SK-N-SH (cell line): ENCODE results near the gene TLR3. TPM values are rescaled to one million over a fixed set of nuclear protein-coding genes. Genes with fewer than 3 reads are reported as not detected.

Experiments
- CTCF ChIA-PET: fragments of 300-600, 350-600 bp; formaldehyde crosslinking; extraction: SDS; loops from one replicate; lab custom pipeline; 2021; lab: Yijun Ruan, JAX
- POLR2A ChIA-PET: fragments of 350-600 bp; sonication (Branson Sonifier 250); formaldehyde crosslinking; extraction: SDS; loops from one replicate; lab custom pipeline; 2020; ENCODE audit warnings: antibody characterized with exemption, inconsistent platforms; lab: Yijun Ruan, JAX
- DNase-seq: peaks from one replicate; pipeline ENCODE4 v3.0.0; 2012
- H2AFZ ChIP-seq: fragments of 200-600 bp; sonication (generic); 2 replicates; pipeline ENCODE4 v1.8.1; 2016; ENCODE audit warnings: antibody characterized with exemption, mild to moderate bottlenecking, low read depth
- H3F3A ChIP-seq: fragments of 200-600 bp; sonication (generic); replicated peaks from 2 replicates; pipeline ENCODE3; 2016; ENCODE audit warnings: antibody characterized with exemption, mild to moderate bottlenecking; ENCODE audit not compliant: insufficient read depth
- H3K27ac ChIP-seq, 2 experiments: fragments of 200-500 bp in 1 of 2; fragments of 200-600 bp in 1 of 2; sonication (Bioruptor generic) in 1 of 2; sonication (generic), shearing (Covaris generic) in 1 of 2; 2 replicates each; pipeline versions ENCODE4 v1.5.1 to v1.6.1; 2014 to 2016; ENCODE audit warnings: low read depth in 2 of 2, inconsistent platforms in 1 of 2, low read length in 1 of 2, mild to moderate bottlenecking in 1 of 2, mixed read lengths in 1 of 2
- H3K27me3 ChIP-seq: fragments of 200-600 bp; sonication (generic), shearing (Covaris generic); 2 replicates; pipeline ENCODE4 v1.6.1; 2016; ENCODE audit warnings: mixed run types; ENCODE audit not compliant: insufficient read depth
- H3K36me3 ChIP-seq, 2 experiments: fragments of 200-500 bp in 1 of 2; fragments of 200-600 bp in 1 of 2; sonication (Bioruptor generic) in 1 of 2; sonication (generic) in 1 of 2; replicated peaks in 1 of 2; 2 replicates each; pipeline versions ENCODE3 to v1.5.1; 2014 to 2016; ENCODE audit warnings: low read length in 1 of 2, mild to moderate bottlenecking in 1 of 2; ENCODE audit not compliant: insufficient read depth in 2 of 2, control insufficient read depth in 1 of 2
- H3K4me1 ChIP-seq, 2 experiments: fragments of 200-500 bp in 1 of 2; fragments of 200-600 bp in 1 of 2; sonication (Bioruptor generic) in 1 of 2; sonication (generic), shearing (Covaris generic) in 1 of 2; 2 replicates each; pipeline versions ENCODE4 v1.5.1 to v1.6.1; 2014 to 2016; ENCODE audit warnings: low read depth in 1 of 2, low read length in 1 of 2, mixed run types in 1 of 2; ENCODE audit not compliant: insufficient read depth in 2 of 2, control insufficient read depth in 1 of 2
- H3K4me2 ChIP-seq: fragments of 200-600 bp; sonication (generic), shearing (Covaris generic); 2 replicates; pipeline ENCODE4 v1.6.1; 2017; ENCODE audit warnings: mixed run types
- H3K4me3 ChIP-seq, 2 experiments: fragments of 200-500 bp in 1 of 2; fragments of 200-600 bp in 1 of 2; sonication (Bioruptor generic) in 1 of 2; sonication (generic), shearing (Covaris generic) in 1 of 2; 2 replicates each; pipeline versions ENCODE4 v1.5.1 to v1.8.1; 2014 to 2016; ENCODE audit warnings: low read depth in 2 of 2, inconsistent platforms in 1 of 2, low read length in 1 of 2, mild to moderate bottlenecking in 1 of 2, mixed read lengths in 1 of 2, moderate library complexity in 1 of 2
- H3K79me2 ChIP-seq: fragments of 200-600 bp; sonication (generic); 2 replicates; pipeline ENCODE4 v1.8.1; 2017; ENCODE audit warnings: mild to moderate bottlenecking; ENCODE audit not compliant: insufficient read depth
- H3K9ac ChIP-seq: fragments of 200-600 bp; sonication (generic); 2 replicates; pipeline ENCODE4 v1.6.1; 2017; ENCODE audit warnings: mixed run types
- H3K9me2 ChIP-seq: fragments of 200-600 bp; sonication (generic); 2 replicates; pipeline ENCODE4 v1.6.1; 2017; ENCODE audit warnings: mixed run types
- H3K9me3 ChIP-seq: fragments of 200-600 bp; sonication (generic); 2 replicates; pipeline ENCODE4 v1.6.1; 2017; ENCODE audit warnings: mixed run types, mild to moderate bottlenecking, moderate library complexity
- H4K20me1 ChIP-seq: fragments of 200-600 bp; sonication (generic); 2 replicates; pipeline ENCODE4 v1.6.1; 2017; ENCODE audit warnings: mild to moderate bottlenecking, mixed run types; ENCODE audit not compliant: insufficient read depth
- CHD2 ChIP-seq: fragments of 150-350 bp; IDR thresholded peaks from 2 replicates; pipeline ENCODE4 v1.6.1; 2018; ENCODE audit warnings: low read length; ENCODE audit not compliant: partially characterized antibody
- ELF1 ChIP-seq: IDR thresholded peaks from 2 replicates; pipeline ENCODE4 v1.4.0; 2012
- EP300 ChIP-seq, 2 experiments: IDR thresholded peaks; 2 replicates each; pipeline versions ENCODE4 v1.4.0 to v1.6.1; 2012; ENCODE audit warnings: borderline replicate concordance in 1 of 2, low read depth in 1 of 2, low read length in 1 of 2
- EZH2phosphoT487 ChIP-seq: fragments of 200-600 bp; sonication (generic); IDR thresholded peaks from 2 replicates; pipeline ENCODE4 v1.6.1; 2017; ENCODE audit warnings: low read depth, mixed run types, mild to moderate bottlenecking, antibody characterized with exemption, moderate library complexity, borderline replicate concordance
- GABPA ChIP-seq: IDR thresholded peaks from 2 replicates; pipeline ENCODE4 v1.4.0; 2012; ENCODE audit warnings: low read depth, mild to moderate bottlenecking
- JUND ChIP-seq: IDR thresholded peaks from 2 replicates; pipeline ENCODE4 v1.4.0; 2012
- MEF2A ChIP-seq: IDR thresholded peaks from 2 replicates; pipeline ENCODE4 v1.4.0; 2012; ENCODE audit warnings: low read depth, borderline replicate concordance
- MXI1 ChIP-seq: IDR thresholded peaks from 2 replicates; pipeline ENCODE4 v1.6.1; 2012; ENCODE audit warnings: mild to moderate bottlenecking, low read depth, low read length, improper control_type of control experiment
- NFIC ChIP-seq: IDR thresholded peaks from 2 replicates; pipeline ENCODE4 v1.4.0; 2012; ENCODE audit warnings: borderline replicate concordance
- NRF1 ChIP-seq: IDR thresholded peaks from 2 replicates; pipeline ENCODE4 v1.6.1; 2012; ENCODE audit warnings: low read depth, mild to moderate bottlenecking, low read length
- PBX3 ChIP-seq: IDR thresholded peaks from 2 replicates; pipeline ENCODE4; 2012
- RCOR1 ChIP-seq: fragments of 150-350 bp; IDR thresholded peaks from 2 replicates; pipeline ENCODE4 v1.6.1; 2017; ENCODE audit warnings: antibody characterized with exemption, low read length
- RXRA ChIP-seq: IDR thresholded peaks from 2 replicates; pipeline ENCODE4 v1.4.0; 2012; ENCODE audit warnings: low read depth, mild to moderate bottlenecking, borderline replicate concordance
- SIN3A ChIP-seq: IDR thresholded peaks from 2 replicates; pipeline ENCODE4 v1.6.1; 2012; ENCODE audit warnings: low read depth, mild to moderate bottlenecking, low read length, moderate library complexity, borderline replicate concordance
- TAF1 ChIP-seq: IDR thresholded peaks from 2 replicates; pipeline ENCODE4 v1.6.1; 2012; ENCODE audit warnings: low read depth, mild to moderate bottlenecking, low read length, moderate library complexity, borderline replicate concordance
- TCF12 ChIP-seq: IDR thresholded peaks from 2 replicates; pipeline ENCODE4 v1.4.0; 2012
- TEAD4 ChIP-seq: IDR thresholded peaks from 2 replicates; pipeline ENCODE4 v1.4.0; 2012; ENCODE audit warnings: mild to moderate bottlenecking, borderline replicate concordance; ENCODE audit not compliant: insufficient read depth
- WGBS: methylation state at CpG from one replicate; pipeline ENCODE4 v1.1.6; 2017; ENCODE audit warnings: low lambda C conversion rate; 5-methylcytosine and 5-hydroxymethylcytosine counted together
- polyA plus RNA-seq, 3 experiments: library from polyadenylated mRNA; depleted of rRNA; stranded (reverse); fragments of >200 nt; gene quantifications; 2 replicates each; pipeline ENCODE4 v1.2.3, GENCODE V29; 2012
- TF ChIP-seq, protein P1 (sequence below): fragments of 150-350 bp; IDR thresholded peaks from 2 replicates; pipeline ENCODE4 v1.6.1; 2017; ENCODE audit warnings: antibody characterized with exemption, low read length, low read depth, borderline replicate concordance
- TF ChIP-seq, protein P2 (sequence below): IDR thresholded peaks from 2 replicates; pipeline ENCODE4 v1.4.0; 2012; ENCODE audit warnings: low read depth
- TF ChIP-seq, protein P3 (sequence below): fragments of 200-600 bp; sonication (generic); IDR thresholded peaks from 2 replicates; pipeline ENCODE4 v1.6.1; 2017; ENCODE audit warnings: antibody characterized with exemption, mild to moderate bottlenecking, moderate library complexity

The TLR3 gene
- polyA plus RNA-seq, 1 of the 3 experiments (the other 2 are of a cell fraction) = 0.51 TPM

DNA sequence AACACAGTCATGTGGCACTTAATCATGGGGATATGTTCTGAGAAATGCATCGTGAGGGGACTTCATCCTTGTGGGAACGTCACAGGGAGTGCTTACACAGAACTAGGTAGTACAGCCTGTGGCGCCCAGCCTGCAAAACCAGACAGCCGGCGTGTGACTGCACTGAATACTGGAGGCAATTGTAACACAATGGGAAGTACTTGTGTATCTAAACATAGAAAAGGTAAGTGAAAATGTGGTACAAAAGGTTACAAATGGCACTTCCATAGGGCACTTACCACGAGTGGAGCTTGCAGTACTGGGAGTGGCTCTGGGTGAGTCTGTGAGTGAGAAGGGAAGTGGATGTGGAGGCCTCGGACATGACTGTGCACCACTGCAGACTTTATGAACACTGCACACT, 5.2 kb downstream of the TLR3 start (continued):
- TF ChIP-seq PBX3 = no peak
- no peak for TF ChIP-seq SIN3A
- TF ChIP-seq EZH2phosphoT487 = no peak
- TF ChIP-seq, protein P1, sequence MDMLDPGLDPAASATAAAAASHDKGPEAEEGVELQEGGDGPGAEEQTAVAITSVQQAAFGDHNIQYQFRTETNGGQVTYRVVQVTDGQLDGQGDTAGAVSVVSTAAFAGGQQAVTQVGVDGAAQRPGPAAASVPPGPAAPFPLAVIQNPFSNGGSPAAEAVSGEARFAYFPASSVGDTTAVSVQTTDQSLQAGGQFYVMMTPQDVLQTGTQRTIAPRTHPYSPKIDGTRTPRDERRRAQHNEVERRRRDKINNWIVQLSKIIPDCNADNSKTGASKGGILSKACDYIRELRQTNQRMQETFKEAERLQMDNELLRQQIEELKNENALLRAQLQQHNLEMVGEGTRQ = no peak
- TF ChIP-seq, all 33 proteins: peak for 0

DNA sequence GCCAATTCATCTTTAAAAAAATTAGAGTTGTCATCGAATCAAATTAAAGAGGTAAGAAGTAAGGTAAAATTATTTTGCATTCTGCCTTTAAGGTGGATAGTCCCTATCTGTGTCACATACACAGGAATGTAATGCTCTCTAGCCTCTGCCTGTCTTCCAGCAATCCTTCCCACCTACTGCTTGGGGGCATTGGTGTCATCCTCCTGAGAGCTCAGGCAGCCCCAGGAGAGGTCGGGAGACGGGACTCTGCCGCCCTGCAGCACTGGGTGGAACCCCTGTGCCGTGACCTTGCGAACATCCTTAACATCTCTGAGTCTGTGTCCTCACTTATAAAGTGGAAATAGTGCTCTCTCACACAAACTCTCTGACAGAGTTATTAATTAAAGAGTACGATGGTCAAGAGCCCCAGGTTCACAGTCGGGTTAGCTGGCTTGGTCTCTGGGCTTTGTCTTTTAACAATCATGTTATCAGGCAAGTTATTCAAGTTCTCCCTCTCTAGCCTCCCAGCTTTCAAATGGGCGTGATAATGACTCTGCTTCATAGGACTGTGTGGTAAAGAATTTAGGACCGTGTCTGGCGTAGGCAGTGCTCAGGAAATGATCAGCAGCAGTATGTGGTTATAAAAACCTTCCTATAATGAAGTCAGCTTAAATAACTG, 10.2 kb downstream of the TLR3 start:
- Histone ChIP-seq H3K9me2 (0 out of 2 replicates have a peak, but pooled peaks cover 3% of the 10 kb centered on the region), H3K9ac (no peak overlapping the region), H3K27ac (no peak overlapping the region), H3K4me2 (no peak overlapping the region), H4K20me1 (no peaks in the 10 kb centered on the region), H3K36me3 (no peaks in the 10 kb centered on the region), H3K4me3 (no peak overlapping the region), H3F3A (no peaks in the 10 kb centered on the region), H3K4me1 (peaks cover 0 to 3% of the 10 kb centered on the region in 2 experiments; a peak in 1 of 4 replicates), H2AFZ (no peak overlapping the region), H3K27me3 (no peaks in the 10 kb centered on the region), H3K79me2 (no peaks in the 10 kb centered on the region), H3K9me3 (no peaks in the 10 kb centered on the region)
- TF ChIP-seq RCOR1 (no peak), RXRA (no peak), TAF1 (no peak), NFIC (no peak), MXI1 (no peak), CHD2 (no peak)
- TF ChIP-seq, protein P1 = no peak
- CTCF ChIA-PET = interaction anchor here (0.8 to 1.4 kb wide), 3 partner anchors 10 to 482 kb away, joined by 3 to 5 read pairs (median 4); partner anchors contain the start of gene TLR3
- DNase-seq = no peak
- POLR2A ChIA-PET = no interaction called here
- 47% methylated on average over 10 of the region's 11 CpGs for WGBS

DNA sequence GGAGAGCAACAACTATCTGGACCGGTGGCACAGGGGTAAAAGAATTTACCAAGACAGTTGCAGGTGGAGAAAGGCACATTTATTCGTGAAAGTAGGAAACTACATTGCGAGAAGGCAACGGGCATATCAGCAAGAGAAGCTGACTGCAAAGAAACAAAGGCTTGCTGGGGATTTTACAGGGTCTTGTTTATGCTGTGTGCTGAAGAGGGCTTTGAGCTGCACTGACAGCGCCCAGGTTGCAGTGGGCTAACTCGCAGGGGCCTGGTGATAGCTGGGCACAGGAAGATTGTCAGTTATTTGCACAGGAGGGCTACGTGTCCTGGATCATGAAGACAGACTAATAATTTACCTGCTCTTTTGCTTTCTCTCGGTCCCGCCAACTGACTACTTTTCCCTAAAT, 10.7 kb downstream of the TLR3 start:
- Histone ChIP-seq H3K27me3 (no peaks in the 10 kb centered on the region), H3K4me3 (no peak overlapping the region), H3K27ac (no peak overlapping the region), H3K4me2 (no peak overlapping the region), H3K36me3 (no peaks in the 10 kb centered on the region), H3K9me2 (0 out of 2 replicates have a peak, but pooled peaks cover 3% of the 10 kb centered on the region), H3K4me1 (peaks cover 0 to 3% of the 10 kb centered on the region in 2 experiments; a peak in 1 of 4 replicates), H4K20me1 (no peaks in the 10 kb centered on the region), H2AFZ (no peak overlapping the region), H3K79me2 (no peaks in the 10 kb centered on the region), H3F3A (no peaks in the 10 kb centered on the region), H3K9ac (no peak overlapping the region), H3K9me3 (no peaks in the 10 kb centered on the region)
- DNase-seq = no peak
- WGBS = 76% methylated on average over 9 of the region's 9 CpGs
- ChIA-PET POLR2A (no interaction called here), CTCF (interaction anchor here (0.7 to 1.9 kb wide), 5 partner anchors 11 to 1087 kb away, joined by 3 to 6 read pairs (median 4); partner anchors contain the start of gene TLR3)
- TF ChIP-seq TCF12 = no peak
- TF ChIP-seq, protein P2, sequence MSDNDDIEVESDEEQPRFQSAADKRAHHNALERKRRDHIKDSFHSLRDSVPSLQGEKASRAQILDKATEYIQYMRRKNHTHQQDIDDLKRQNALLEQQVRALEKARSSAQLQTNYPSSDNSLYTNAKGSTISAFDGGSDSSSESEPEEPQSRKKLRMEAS = no peak
- no peak for TF ChIP-seq GABPA
- no peak for TF ChIP-seq TEAD4
- no peak for TF ChIP-seq JUND
- TF ChIP-seq, protein P3, sequence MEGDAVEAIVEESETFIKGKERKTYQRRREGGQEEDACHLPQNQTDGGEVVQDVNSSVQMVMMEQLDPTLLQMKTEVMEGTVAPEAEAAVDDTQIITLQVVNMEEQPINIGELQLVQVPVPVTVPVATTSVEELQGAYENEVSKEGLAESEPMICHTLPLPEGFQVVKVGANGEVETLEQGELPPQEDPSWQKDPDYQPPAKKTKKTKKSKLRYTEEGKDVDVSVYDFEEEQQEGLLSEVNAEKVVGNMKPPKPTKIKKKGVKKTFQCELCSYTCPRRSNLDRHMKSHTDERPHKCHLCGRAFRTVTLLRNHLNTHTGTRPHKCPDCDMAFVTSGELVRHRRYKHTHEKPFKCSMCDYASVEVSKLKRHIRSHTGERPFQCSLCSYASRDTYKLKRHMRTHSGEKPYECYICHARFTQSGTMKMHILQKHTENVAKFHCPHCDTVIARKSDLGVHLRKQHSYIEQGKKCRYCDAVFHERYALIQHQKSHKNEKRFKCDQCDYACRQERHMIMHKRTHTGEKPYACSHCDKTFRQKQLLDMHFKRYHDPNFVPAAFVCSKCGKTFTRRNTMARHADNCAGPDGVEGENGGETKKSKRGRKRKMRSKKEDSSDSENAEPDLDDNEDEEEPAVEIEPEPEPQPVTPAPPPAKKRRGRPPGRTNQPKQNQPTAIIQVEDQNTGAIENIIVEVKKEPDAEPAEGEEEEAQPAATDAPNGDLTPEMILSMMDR = no peak
- TF ChIP-seq MXI1 = no peak
- no peak for TF ChIP-seq EP300 (IDR thresholded peaks at IDR 0.05; ENCODE audit: borderline replicate concordance in 1 of 2, low read depth in 1 of 2, low read length in 1 of 2)
- TF ChIP-seq RXRA = no peak
- TF ChIP-seq, protein P1 = no peak
- no peak for TF ChIP-seq NRF1
- no peak for TF ChIP-seq ELF1
- no peak for TF ChIP-seq MEF2A
